ENCODE measurements around the gene VPS13C. TPM values are rescaled to one million over a fixed set of nuclear protein-coding genes. Genes with fewer than 3 reads are reported as not detected.

Gene VPS13C
- total RNA-seq, 1 donor from 2014 or later, result 73.6 TPM

DNA sequence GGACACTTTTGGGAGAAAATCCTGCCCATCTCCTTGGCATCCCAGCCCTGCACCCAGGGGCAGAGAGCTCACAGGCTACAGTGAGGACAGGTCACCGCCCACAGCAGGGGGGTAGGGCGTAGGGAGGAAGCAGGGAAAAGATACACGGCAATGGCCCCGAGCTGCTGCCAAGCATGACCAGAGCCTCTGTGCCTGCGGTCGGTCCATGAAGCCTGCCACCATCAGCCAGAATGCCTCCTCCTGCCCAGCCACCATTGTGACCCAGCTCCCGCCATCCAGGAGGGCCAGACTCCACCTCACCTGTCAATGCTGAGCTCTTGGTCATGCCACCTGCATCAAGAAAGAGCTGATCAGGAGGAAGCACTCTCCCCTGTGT, 230.7 kb downstream of the VPS13C start:
- Histone ChIP-seq H3K36me3 (ENCODE audit: control insufficient read depth in 3 of 3, insufficient read depth in 3 of 3, low read length in 3 of 3) (no peaks in the 10 kb centered on the region), H3K9me3 (ENCODE audit: control insufficient read depth in 3 of 3, low read length in 3 of 3) (no peaks in the 10 kb centered on the region), H3K9ac (ENCODE audit: low read depth in 1 of 3, low read length in 3 of 3) (no peak overlapping the region), H3K4me1 (ENCODE audit: control insufficient read depth in 3 of 3, insufficient read depth in 3 of 3, low read length in 3 of 3) (peaks cover 0 to 4% (median 2%) of the 10 kb centered on the region in 3 donors), H3K27ac (ENCODE audit: low read depth, low read length) (no peak overlapping the region), H3K27me3 (ENCODE audit: control insufficient read depth in 3 of 3, insufficient read depth in 3 of 3, low read length in 3 of 3) (no peaks in the 10 kb centered on the region), H3K4me3 (ENCODE audit: low read length in 3 of 3) (no peak overlapping the region)

DNA sequence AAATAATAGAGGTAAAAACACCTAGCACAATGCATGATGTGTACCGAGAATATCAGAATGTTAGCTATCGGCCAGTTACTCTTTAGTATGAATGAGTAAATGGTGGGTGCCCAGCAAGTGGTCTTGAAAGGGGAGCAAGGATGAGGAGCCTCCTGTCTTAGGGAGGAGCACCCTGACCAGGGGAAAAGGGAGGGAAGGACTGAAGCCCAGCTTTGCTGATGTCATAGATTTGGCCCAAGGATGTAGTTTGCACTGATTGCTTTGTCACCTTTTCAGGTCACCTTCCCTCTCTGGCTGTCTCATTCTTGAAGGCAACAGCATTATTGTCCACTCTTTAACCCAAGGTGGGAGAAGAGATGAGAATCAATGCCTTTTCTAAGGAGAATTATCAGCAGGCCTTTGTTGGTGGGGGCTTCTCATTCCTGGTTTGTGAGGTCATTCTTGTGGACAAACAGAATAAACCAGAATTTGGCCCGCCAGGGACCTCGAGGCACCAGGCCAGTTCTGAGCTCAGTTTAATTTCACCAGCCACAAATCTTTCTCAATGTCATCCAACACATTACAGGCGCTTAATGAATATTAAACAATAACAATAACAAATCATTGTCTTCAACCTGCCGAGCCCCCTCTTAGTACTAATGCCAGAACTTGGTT, 231.3 kb downstream of the VPS13C start:
- Histone ChIP-seq H3K9me3 (ENCODE audit: control insufficient read depth in 3 of 3, low read length in 3 of 3) (no peaks in the 10 kb centered on the region), H3K4me3 (ENCODE audit: low read length in 3 of 3) (no peak overlapping the region), H3K27me3 (ENCODE audit: control insufficient read depth in 3 of 3, insufficient read depth in 3 of 3, low read length in 3 of 3) (no peaks in the 10 kb centered on the region), H3K27ac (ENCODE audit: low read depth, low read length) (no peak overlapping the region), H3K36me3 (ENCODE audit: control insufficient read depth in 3 of 3, insufficient read depth in 3 of 3, low read length in 3 of 3) (no peaks in the 10 kb centered on the region), H3K4me1 (ENCODE audit: control insufficient read depth in 3 of 3, insufficient read depth in 3 of 3, low read length in 3 of 3) (peaks cover 0 to 2% (median 0%) of the 10 kb centered on the region in 3 donors), H3K9ac (ENCODE audit: low read depth in 1 of 3, low read length in 3 of 3) (no peak overlapping the region)

DNA sequence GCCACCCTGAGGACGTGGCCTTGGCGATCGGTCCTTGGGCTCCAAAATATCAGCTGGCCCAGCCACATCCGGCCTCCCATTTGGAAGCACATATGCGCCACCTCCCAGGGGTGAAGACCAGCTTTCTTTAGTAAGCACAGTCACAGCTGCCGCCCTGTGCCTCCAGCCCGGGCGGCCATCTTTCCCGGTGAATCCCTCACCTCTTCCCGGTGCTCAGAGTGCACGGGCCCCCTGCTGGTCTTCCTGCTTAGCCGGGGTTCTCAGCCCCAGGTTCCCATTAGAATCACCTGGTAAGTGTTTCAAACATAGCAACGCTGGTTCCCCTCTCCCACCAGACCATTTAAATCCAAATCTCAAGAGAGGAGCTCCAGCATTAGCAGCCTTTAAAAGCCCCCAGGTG, 232.2 kb downstream of the VPS13C start:
- no peak overlapping the region for H3K9ac ChIP-seq (ENCODE audit: low read depth in 1 of 3, low read length in 3 of 3)
- no peaks in the 10 kb centered on the region for H3K27me3 ChIP-seq (ENCODE audit: control insufficient read depth in 3 of 3, insufficient read depth in 3 of 3, low read length in 3 of 3)
- H3K36me3 ChIP-seq (ENCODE audit: control insufficient read depth in 3 of 3, insufficient read depth in 3 of 3, low read length in 3 of 3), result no peaks in the 10 kb centered on the region
- H3K4me1 ChIP-seq (ENCODE audit: control insufficient read depth in 3 of 3, insufficient read depth in 3 of 3, low read length in 3 of 3), result peaks cover 0 to 2% (median 0%) of the 10 kb centered on the region in 3 donors
- H3K9me3 ChIP-seq (ENCODE audit: control insufficient read depth in 3 of 3, low read length in 3 of 3), result no peaks in the 10 kb centered on the region
- no peak overlapping the region for H3K27ac ChIP-seq (ENCODE audit: low read depth, low read length)
- H3K4me3 ChIP-seq (ENCODE audit: low read length in 3 of 3), result no peak overlapping the region

DNA sequence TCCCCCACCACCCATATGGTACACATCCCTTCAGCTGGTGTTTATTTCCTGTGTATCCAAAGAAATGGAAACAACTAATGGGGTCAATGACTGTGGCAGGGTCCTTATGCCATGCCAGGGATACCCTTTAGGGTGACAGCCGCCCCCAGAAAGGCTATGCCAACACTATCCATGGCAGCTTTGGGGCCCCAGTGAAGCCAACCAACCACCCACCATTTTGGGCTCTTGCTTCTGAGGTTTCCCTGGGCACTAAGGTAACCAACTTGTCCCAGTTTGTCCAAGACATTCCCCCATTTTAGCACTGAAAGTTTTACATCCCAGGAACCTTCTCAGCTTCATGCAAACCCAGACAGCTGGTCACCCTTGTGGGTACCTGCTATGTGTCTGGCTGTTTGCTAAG, 233.1 kb downstream of the VPS13C start:
- H3K27me3 ChIP-seq (ENCODE audit: control insufficient read depth in 3 of 3, insufficient read depth in 3 of 3, low read length in 3 of 3), result no peaks in the 10 kb centered on the region
- H3K4me3 ChIP-seq (ENCODE audit: low read length in 3 of 3), result no peak overlapping the region
- no peaks in the 10 kb centered on the region for H3K9me3 ChIP-seq (ENCODE audit: control insufficient read depth in 3 of 3, low read length in 3 of 3)
- H3K9ac ChIP-seq (ENCODE audit: low read depth in 1 of 3, low read length in 3 of 3), result no peak overlapping the region
- H3K4me1 ChIP-seq (ENCODE audit: control insufficient read depth in 3 of 3, insufficient read depth in 3 of 3, low read length in 3 of 3), result peaks cover 0 to 2% (median 0%) of the 10 kb centered on the region in 3 donors
- H3K27ac ChIP-seq (ENCODE audit: low read depth, low read length), result no peak overlapping the region
- H3K36me3 ChIP-seq (ENCODE audit: control insufficient read depth in 3 of 3, insufficient read depth in 3 of 3, low read length in 3 of 3), result no peaks in the 10 kb centered on the region

DNA sequence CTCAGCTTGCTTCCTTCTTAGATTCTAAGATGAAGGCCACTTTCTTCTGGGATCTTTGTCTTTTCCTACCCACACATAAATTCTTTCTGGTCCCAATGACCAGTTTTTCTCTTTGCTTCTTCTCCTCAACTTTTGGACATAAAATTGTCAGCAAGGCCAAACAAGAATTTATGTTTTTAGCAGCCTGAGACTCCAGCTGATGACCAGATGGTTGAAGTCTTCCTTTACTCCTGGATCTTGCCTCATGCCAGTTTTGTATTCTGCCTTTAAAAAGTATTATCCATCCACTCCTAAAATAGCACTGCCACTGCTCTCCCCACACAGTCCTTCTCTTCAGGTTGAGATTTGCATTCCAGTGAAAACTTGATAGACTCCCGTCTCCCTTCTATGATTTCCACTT, 236.0 kb downstream of the VPS13C start:
- Histone ChIP-seq H3K9me3 (ENCODE audit: control insufficient read depth in 3 of 3, low read length in 3 of 3) (no peaks in the 10 kb centered on the region), H3K4me1 (ENCODE audit: control insufficient read depth in 3 of 3, insufficient read depth in 3 of 3, low read length in 3 of 3) (no peaks in the 10 kb centered on the region), H3K27ac (ENCODE audit: low read depth, low read length) (no peak overlapping the region), H3K36me3 (ENCODE audit: control insufficient read depth in 3 of 3, insufficient read depth in 3 of 3, low read length in 3 of 3) (no peaks in the 10 kb centered on the region), H3K4me3 (ENCODE audit: low read length in 3 of 3) (no peak overlapping the region), H3K27me3 (ENCODE audit: control insufficient read depth in 3 of 3, insufficient read depth in 3 of 3, low read length in 3 of 3) (no peaks in the 10 kb centered on the region), H3K9ac (ENCODE audit: low read depth in 1 of 3, low read length in 3 of 3) (no peak overlapping the region)

DNA sequence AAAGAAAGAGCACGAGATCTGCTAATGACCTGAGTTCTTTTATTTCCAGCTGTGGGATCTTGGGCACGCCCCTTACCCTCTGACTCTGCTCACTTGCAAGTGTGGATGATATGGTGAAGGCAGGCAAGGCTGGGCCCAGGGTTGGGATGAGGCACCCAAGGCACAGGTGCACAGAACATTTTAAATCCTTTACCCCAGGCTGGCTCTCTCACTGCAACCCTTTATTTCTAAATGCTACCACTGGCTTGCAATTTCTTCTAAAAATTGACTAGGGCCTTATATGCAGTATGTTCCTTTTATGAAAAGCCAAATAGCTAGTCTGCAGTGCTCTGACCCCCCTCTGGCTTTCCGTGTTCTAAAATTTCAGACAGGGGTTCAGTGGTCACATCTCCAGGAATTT, 237.7 kb downstream of the VPS13C start:
- H3K27me3 ChIP-seq (ENCODE audit: control insufficient read depth in 3 of 3, insufficient read depth in 3 of 3, low read length in 3 of 3), result no peaks in the 10 kb centered on the region

DNA sequence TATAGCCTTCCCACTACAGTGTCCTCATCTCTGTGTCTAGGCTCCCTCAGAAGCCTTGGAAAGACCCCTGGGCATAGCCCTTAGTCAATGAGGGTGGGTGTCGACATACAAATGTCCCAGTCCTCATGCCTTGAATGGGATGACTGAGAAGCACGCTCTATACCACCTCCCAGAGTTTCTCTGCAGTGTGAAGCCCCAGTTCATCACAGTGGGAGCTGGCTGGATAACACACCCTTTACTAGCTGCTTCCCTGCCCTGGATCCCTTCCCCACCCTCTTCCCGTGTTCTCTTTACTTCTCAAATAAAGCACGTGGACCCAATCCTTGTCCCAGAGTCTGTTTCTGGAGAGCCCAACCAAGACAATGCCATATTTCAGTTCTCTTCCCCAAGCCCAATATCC, 239.3 kb downstream of the VPS13C start:
- Histone ChIP-seq H3K36me3 (ENCODE audit: control insufficient read depth in 3 of 3, insufficient read depth in 3 of 3, low read length in 3 of 3) (no peaks in the 10 kb centered on the region), H3K27ac (ENCODE audit: low read depth, low read length) (no peak overlapping the region), H3K27me3 (ENCODE audit: control insufficient read depth in 3 of 3, insufficient read depth in 3 of 3, low read length in 3 of 3) (no peaks in the 10 kb centered on the region)

More for the DNA sequence above, 237.7 kb downstream of the VPS13C start:
- no peaks in the 10 kb centered on the region for H3K9me3 ChIP-seq (ENCODE audit: control insufficient read depth in 3 of 3, low read length in 3 of 3)
- no peak overlapping the region for H3K9ac ChIP-seq (ENCODE audit: low read depth in 1 of 3, low read length in 3 of 3)
- H3K27ac ChIP-seq (ENCODE audit: low read depth, low read length), result no peak overlapping the region
- H3K4me1 ChIP-seq (ENCODE audit: control insufficient read depth in 3 of 3, insufficient read depth in 3 of 3, low read length in 3 of 3), result no peaks in the 10 kb centered on the region
- no peaks in the 10 kb centered on the region for H3K36me3 ChIP-seq (ENCODE audit: control insufficient read depth in 3 of 3, insufficient read depth in 3 of 3, low read length in 3 of 3)
- no peak overlapping the region for H3K4me3 ChIP-seq (ENCODE audit: low read length in 3 of 3)

DNA sequence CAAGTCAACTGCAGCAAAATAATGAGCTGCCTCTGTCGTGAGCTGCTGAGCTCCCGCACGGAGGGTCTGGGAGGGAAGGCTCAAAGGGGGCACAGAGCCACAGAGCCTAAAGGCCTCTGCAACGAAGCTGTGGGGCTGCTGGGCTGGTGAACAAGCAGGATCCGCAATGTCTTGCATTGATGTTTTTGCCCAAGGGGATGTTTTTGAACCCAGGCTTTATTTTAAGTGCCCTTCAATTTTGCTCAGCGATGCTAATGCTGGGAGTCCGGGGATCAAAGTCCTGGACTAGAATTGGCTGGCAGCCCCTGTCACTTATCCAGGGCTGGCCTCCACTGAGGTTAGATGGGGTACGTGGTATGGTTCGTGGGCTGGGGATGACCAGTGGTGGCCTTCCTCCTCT, 240.0 kb downstream of the VPS13C start:
- Histone ChIP-seq H3K36me3 (ENCODE audit: control insufficient read depth in 3 of 3, insufficient read depth in 3 of 3, low read length in 3 of 3) (no peaks in the 10 kb centered on the region), H3K9ac (ENCODE audit: low read depth in 1 of 3, low read length in 3 of 3) (no peak overlapping the region), H3K9me3 (ENCODE audit: control insufficient read depth in 3 of 3, low read length in 3 of 3) (no peaks in the 10 kb centered on the region), H3K4me3 (ENCODE audit: low read length in 3 of 3) (no peak overlapping the region), H3K27ac (ENCODE audit: low read depth, low read length) (no peak overlapping the region), H3K4me1 (ENCODE audit: control insufficient read depth in 3 of 3, insufficient read depth in 3 of 3, low read length in 3 of 3) (no peaks in the 10 kb centered on the region), H3K27me3 (ENCODE audit: control insufficient read depth in 3 of 3, insufficient read depth in 3 of 3, low read length in 3 of 3) (no peaks in the 10 kb centered on the region)

More for the DNA sequence above, 239.3 kb downstream of the VPS13C start:
- Histone ChIP-seq H3K4me3 (ENCODE audit: low read length in 3 of 3) (no peak overlapping the region), H3K9me3 (ENCODE audit: control insufficient read depth in 3 of 3, low read length in 3 of 3) (no peaks in the 10 kb centered on the region), H3K4me1 (ENCODE audit: control insufficient read depth in 3 of 3, insufficient read depth in 3 of 3, low read length in 3 of 3) (no peaks in the 10 kb centered on the region), H3K9ac (ENCODE audit: low read depth in 1 of 3, low read length in 3 of 3) (no peak overlapping the region)

DNA sequence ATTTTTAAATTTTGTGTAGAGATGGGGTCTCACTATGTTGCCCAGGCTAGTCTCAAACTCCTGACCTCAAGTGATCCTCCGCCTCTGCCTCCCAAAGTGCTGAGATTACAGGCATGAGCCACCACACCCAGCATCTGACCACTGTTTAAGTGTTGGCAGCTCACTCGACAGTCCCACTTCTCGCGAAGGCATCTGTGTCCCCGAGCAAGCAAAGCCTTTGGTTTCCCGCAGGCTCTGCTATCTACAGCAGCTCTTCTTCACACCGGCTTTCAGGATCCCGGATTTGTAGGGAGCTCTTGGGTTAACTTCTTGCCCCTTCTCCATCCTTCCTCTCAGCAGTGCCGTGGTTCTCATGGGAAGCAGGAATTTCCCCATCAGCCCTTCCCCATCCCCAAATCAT, 240.9 kb downstream of the VPS13C start:
- Histone ChIP-seq H3K27me3 (ENCODE audit: control insufficient read depth in 3 of 3, insufficient read depth in 3 of 3, low read length in 3 of 3) (no peaks in the 10 kb centered on the region), H3K27ac (ENCODE audit: low read depth, low read length) (no peak overlapping the region), H3K4me3 (ENCODE audit: low read length in 3 of 3) (no peak overlapping the region), H3K9ac (ENCODE audit: low read depth in 1 of 3, low read length in 3 of 3) (no peak overlapping the region), H3K36me3 (ENCODE audit: control insufficient read depth in 3 of 3, insufficient read depth in 3 of 3, low read length in 3 of 3) (no peaks in the 10 kb centered on the region), H3K9me3 (ENCODE audit: control insufficient read depth in 3 of 3, low read length in 3 of 3) (no peaks in the 10 kb centered on the region), H3K4me1 (ENCODE audit: control insufficient read depth in 3 of 3, insufficient read depth in 3 of 3, low read length in 3 of 3) (no peaks in the 10 kb centered on the region)

DNA sequence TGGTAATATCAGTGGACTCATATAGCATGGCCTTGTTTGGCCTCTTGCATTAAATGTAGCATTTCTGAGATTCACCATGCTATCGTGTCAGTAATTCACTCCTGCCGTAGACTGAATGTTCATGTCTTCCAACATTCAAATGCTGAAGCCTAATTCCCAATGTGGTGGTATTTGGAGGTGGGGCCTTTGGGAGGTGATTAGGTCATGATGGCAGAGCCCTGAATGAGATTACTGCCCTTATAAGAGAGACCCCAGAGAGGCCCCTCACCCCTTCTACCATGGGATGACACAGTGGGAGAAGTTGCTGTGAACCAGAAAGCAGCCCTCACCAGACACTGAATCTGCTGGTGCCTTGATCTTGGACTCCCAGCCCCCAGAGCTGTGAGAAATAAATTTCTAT, 241.4 kb downstream of the VPS13C start:
- Histone ChIP-seq H3K27me3 (ENCODE audit: control insufficient read depth in 3 of 3, insufficient read depth in 3 of 3, low read length in 3 of 3) (no peaks in the 10 kb centered on the region), H3K27ac (ENCODE audit: low read depth, low read length) (no peak overlapping the region), H3K36me3 (ENCODE audit: control insufficient read depth in 3 of 3, insufficient read depth in 3 of 3, low read length in 3 of 3) (no peaks in the 10 kb centered on the region)

More for the DNA sequence above, 241.4 kb downstream of the VPS13C start:
- Histone ChIP-seq H3K4me3 (ENCODE audit: low read length in 3 of 3) (no peak overlapping the region), H3K4me1 (ENCODE audit: control insufficient read depth in 3 of 3, insufficient read depth in 3 of 3, low read length in 3 of 3) (no peaks in the 10 kb centered on the region), H3K9me3 (ENCODE audit: control insufficient read depth in 3 of 3, low read length in 3 of 3) (no peaks in the 10 kb centered on the region), H3K9ac (ENCODE audit: low read depth in 1 of 3, low read length in 3 of 3) (no peak overlapping the region)

All from skeletal muscle tissue (tissue), 4 donors.